IPS-15b (cell line): Measurements from ENCODE around the gene KCNC3.

Source experiments
- H3K27me3 ChIP-seq: one replicate; pipeline ENCODE4 v1.6.1; 2013; ENCODE audit warnings: low read length; ENCODE audit not compliant: control insufficient read depth, insufficient read depth
- H3K36me3 ChIP-seq: one replicate; pipeline ENCODE4 v1.6.1; 2013; ENCODE audit warnings: low read length; ENCODE audit not compliant: control insufficient read depth, insufficient read depth
- H3K4me1 ChIP-seq: one replicate; pipeline ENCODE4 v1.6.1; 2013; ENCODE audit warnings: mild to moderate bottlenecking, low read length; ENCODE audit not compliant: control insufficient read depth, insufficient read depth
- H3K4me3 ChIP-seq: one replicate; pipeline ENCODE4 v1.5.1; 2013; ENCODE audit warnings: low read depth, low read length
- H3K9ac ChIP-seq: one replicate; pipeline ENCODE4 v1.6.1; 2013; ENCODE audit warnings: low read depth, mild to moderate bottlenecking, low read length
- H3K9me3 ChIP-seq: one replicate; pipeline ENCODE4 v1.6.1; 2013; ENCODE audit warnings: mild to moderate bottlenecking, low read length; ENCODE audit not compliant: control insufficient read depth, insufficient read depth

Gene KCNC3

DNA sequence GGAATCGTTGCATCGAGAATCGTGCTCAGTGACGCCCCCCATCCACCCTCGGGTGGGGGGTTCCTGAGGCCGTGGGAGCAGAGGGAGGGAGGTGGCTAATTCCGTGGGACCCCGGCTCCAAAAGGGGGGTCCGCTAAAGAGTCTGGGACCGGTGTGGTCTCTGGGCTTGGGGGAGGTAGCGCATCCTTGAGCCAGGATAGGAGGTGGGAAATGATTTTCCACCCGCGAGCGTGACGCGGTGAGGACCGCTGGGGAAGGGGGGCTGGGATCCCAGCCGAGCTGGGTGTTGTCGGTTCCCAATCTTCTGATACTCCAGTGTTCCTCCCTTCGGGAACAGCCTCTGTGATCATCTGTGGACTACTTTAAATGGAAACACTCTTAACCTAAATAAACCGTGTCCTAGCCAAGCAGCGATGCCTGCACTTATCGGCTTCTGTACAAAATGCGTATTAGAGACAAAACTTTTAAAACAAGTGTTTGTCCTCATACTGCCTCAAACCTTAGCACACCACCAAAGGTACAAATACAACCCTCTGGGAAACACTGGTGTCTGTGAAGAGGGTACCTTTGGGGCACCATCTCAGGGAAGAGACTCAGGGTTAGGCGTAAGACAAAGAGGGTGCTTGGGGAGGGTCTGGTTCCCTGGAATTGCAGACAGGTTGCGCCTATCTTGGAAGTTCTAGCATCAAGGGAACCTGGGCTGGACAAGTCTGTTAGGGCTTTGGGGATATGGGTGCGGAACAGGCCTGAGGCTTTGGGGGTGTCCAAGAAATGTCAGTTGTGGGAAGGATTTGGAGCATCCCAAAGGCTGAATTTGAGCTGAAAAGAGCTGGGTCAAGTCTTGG is 16.0 kb downstream of the KCNC3 start:
- Histone ChIP-seq H3K4me1 (peaks cover 6% of the 10 kb centered on the region), H3K36me3 (peaks cover 5% of the 10 kb centered on the region), H3K9ac (peak overlapping the region; percentile 42), H3K27me3 (peaks cover 14% of the 10 kb centered on the region), H3K4me3 (peak overlapping the region; percentile 60), H3K9me3 (no peaks in the 10 kb centered on the region)

DNA sequence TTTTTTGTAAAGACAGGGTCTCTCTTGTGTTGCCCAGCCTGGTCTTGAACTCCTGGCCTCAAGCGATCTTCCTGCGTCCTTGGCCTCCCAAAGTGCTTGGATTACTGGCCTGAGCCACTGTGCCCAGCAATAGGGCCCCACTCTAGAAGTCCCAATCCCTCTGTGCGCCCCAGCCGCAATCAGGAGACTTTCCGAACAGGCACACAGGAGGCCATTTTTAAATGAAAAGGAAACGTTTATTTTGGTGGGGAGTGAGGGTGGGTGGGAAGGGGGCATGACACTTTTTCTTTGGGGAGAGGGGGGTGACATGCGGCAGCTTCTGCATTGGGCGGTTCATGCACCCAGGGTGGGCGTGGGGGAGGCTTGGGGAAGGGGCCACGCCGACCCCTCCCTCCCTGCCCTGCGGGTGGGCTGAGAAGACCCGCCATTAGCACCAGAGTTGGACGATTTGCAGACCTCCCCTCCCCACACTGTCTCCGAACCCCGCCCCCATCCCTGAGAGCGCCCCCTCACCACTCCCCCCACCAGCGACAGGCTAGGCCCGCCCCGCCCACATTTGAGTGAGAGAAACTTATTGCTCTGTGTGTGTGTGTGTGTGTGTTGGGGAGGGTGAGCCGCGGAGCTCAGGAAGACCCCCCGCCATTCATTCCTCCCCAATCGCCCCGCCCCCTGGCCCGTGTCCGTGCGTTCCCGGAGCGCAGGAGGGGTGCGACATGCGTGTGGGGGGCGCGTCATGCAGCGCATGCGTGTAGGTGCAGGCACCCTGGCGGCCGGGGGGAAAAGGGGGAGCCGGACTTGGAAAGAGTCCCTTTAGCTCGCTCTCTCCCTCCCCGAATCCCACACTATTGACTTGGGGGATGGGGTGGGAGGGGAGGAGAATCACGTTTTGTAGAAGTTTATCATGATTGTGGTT is 17.2 kb downstream of the KCNC3 start:
- H3K9ac ChIP-seq, result peak overlapping the region; percentile 79
- H3K36me3 ChIP-seq, result no peaks in the 10 kb centered on the region
- H3K27me3 ChIP-seq, result peaks cover 25% of the 10 kb centered on the region
- H3K4me1 ChIP-seq, result peaks cover 6% of the 10 kb centered on the region
- no peaks in the 10 kb centered on the region for H3K9me3 ChIP-seq
- peak overlapping the region; percentile 60 for H3K4me3 ChIP-seq

DNA sequence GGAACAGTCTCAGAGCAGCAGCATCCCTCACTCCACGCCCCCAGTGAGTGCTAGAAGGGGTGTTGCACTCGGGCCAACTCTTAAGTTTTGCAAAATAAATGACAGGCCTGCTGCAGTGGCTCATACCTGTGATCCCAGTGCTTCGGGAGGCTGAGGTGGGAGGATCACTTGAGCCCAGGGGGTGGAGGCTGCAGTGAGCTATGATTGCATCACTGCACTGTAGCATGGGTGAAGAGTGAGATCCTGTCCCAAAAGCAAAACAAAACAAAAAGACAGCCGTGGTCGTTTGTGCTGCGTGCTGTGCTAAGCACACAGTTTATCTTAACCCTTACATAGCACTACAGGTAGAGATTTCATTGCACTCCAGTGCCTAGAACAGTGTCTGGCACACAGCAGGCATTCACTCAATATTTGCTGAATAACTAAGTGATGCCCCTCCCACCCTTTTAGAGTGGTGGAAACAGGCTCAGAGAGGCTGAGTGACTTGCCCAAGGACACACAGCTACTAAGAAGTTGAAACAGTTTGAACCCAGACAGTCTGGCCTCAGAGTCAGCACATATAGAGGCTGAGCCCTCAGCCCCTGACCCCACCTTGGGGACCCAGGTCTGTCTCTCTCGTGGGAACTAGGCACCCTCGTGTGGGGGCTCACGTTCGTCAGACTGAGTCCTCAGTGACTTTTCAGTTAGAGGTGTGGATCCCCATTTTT is 18.3 kb downstream of the KCNC3 start:
- Histone ChIP-seq H3K36me3 (no peaks in the 10 kb centered on the region), H3K9me3 (no peaks in the 10 kb centered on the region), H3K4me1 (peaks cover 6% of the 10 kb centered on the region), H3K27me3 (peaks cover 26% of the 10 kb centered on the region), H3K9ac (no peak overlapping the region), H3K4me3 (no peak overlapping the region)

DNA sequence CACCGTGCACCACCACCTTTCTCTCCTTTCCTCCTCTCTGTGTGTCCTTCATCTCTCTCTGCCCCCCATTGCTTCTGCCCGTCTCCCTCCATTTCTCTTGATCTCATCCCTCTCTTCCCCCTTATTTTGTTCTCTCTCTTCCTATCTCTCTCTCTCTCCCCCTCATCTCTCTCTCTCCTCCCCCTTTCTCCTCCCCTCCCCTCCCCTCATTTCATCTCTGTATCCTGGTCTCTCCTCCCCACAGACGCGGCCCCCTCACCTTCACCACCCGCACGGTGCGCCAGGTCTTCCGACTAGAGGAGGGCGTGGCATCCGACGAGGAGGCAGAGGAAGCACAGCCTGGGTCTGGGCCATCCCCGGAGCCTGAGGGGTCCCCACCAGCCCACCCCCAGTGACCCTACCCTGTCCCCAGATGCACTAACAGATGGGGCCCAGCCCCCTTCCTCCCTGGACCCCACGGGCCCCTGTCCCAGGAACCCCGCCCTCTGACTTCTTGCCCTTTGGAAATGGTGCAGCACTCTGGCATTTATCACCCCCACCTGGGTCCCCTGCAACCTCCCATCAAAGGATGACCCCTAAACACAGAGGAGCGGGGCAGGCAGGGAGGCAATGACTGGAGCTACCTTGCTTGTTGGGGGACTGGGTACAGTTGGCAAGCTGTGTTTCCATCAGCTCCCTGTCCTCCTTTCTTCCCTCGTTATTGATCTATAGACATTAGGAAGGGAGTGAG is 19.6 kb downstream of the KCNC3 start:
- H3K4me3 ChIP-seq, result no peak overlapping the region
- H3K9ac ChIP-seq, result no peak overlapping the region
- H3K36me3 ChIP-seq, result no peaks in the 10 kb centered on the region
- no peaks in the 10 kb centered on the region for H3K9me3 ChIP-seq
- peaks cover 26% of the 10 kb centered on the region for H3K27me3 ChIP-seq
- peaks cover 6% of the 10 kb centered on the region for H3K4me1 ChIP-seq

DNA sequence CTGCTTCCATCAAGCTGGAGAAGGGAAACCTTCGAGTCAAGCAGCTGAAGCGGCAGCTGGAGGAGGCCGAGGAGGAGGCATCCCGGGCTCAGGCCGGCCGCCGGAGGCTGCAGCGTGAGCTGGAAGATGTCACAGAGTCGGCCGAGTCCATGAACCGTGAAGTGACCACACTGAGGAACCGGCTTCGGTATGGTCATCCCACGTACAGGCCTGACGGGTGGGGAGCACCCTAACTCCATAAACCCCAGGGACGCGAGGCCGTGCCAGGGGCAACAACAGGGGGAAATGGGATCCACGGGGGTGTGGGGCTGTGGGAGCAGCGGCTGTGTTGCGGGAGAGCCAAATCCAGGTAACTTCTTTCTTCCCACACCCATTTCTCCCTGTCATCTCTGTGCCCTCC is 20.2 kb downstream of the KCNC3 start:
- peaks cover 6% of the 10 kb centered on the region for H3K4me1 ChIP-seq
- H3K9me3 ChIP-seq, result no peaks in the 10 kb centered on the region
- no peak overlapping the region for H3K4me3 ChIP-seq
- H3K27me3 ChIP-seq, result peaks cover 26% of the 10 kb centered on the region
- no peak overlapping the region for H3K9ac ChIP-seq
- H3K36me3 ChIP-seq, result no peaks in the 10 kb centered on the region

DNA sequence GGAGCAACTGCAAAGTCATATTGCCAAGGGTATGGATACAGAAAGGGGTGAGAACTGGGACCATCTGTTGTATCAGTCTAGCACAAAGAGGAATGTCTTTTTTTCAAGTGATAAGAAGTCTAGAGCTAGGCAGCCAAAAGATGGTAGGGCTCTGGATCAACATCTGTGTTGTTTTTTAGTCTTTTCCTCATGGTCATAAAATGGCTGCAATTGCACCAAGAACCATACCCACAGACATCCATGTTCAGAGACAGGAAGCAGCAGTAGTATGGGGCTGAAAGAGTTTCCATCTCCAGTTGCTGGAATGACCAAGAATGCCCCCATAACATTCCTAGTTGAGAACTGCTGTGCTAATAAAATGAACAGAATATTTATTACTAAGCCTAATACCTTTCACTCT is 25.6 kb downstream of the KCNC3 start:
- H3K9ac ChIP-seq, result no peak overlapping the region
- peaks cover 2% of the 10 kb centered on the region for H3K4me1 ChIP-seq
- peaks cover 4% of the 10 kb centered on the region for H3K36me3 ChIP-seq
- no peak overlapping the region for H3K4me3 ChIP-seq
- H3K27me3 ChIP-seq, result peaks cover 16% of the 10 kb centered on the region
- no peaks in the 10 kb centered on the region for H3K9me3 ChIP-seq

DNA sequence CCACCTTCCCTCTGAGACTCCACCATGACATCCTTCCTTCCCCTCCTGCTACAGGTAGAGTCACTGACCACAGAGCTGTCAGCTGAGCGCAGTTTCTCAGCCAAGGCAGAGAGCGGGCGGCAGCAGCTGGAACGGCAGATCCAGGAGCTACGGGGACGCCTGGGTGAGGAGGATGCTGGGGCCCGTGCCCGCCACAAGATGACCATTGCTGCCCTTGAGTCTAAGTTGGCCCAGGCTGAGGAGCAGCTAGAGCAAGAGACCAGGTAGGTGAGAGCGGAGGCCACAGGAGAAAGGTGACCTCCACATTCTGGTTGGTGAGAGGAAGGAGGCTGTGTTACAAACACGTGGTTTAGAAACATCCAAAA is 27.6 kb downstream of the KCNC3 start:
- no peak overlapping the region for H3K4me3 ChIP-seq
- H3K27me3 ChIP-seq, result no peaks in the 10 kb centered on the region
- no peak overlapping the region for H3K9ac ChIP-seq
- peaks cover 2% of the 10 kb centered on the region for H3K4me1 ChIP-seq
- peaks cover 4% of the 10 kb centered on the region for H3K36me3 ChIP-seq
- H3K9me3 ChIP-seq, result no peaks in the 10 kb centered on the region

DNA sequence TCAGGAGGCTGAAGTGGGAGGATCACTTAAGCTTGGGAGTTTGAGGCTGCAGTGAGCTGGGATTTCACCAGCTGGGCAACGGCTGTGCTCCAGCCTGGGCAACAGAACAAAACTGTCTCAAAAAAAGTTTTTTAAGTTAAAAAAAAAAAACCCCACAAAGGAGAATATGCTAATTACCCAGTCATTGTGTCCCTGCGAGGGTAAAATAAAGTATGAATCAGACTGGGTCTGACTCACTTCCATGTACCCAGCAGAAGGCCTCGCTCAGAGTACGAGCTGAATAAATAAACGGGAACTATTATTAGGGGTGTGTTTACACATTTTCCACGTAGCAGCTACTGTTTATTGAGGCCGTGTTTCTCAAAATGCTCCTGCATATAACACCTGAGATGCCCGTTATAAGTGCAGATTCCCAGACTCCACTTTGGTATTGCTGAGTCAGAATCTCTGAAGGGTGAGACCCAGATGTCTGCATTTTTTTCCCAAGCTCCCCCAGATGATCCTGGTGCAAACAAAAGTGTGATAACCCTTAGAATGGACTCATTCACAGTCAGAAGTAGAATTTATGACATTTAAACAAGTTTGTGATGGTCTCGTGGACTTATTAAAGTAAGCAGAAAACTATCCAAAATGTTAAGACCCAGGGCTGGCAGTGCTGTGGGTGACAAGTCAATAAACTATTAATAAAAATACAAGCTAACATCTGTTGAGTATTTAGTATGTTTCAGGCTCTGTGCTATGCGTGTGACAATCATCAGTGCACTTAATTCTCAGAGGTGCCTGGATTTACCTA is 28.2 kb downstream of the KCNC3 start:
- Histone ChIP-seq H3K4me1 (peaks cover 2% of the 10 kb centered on the region), H3K9me3 (no peaks in the 10 kb centered on the region), H3K36me3 (peaks cover 4% of the 10 kb centered on the region), H3K27me3 (no peaks in the 10 kb centered on the region), H3K9ac (no peak overlapping the region), H3K4me3 (no peak overlapping the region)

DNA sequence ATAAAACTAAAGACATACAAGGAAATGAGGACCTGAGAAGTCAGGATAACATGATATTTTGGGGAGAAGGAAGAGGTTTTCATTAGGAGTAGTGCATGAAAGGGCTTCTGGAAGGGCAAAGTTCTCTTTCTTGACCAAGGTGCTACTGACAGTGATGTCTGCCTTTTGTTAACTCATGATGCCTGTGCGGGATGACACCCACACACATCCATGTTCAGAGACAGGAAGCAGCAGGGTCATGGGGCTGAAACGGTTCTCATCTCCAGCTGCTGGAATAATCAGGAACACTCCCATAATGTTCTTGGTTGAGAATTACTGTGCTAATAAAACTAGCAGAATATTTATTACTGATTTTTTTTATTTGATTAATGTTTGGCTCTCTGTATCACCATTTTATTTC is 29.1 kb downstream of the KCNC3 start:
- Histone ChIP-seq H3K36me3 (peaks cover 4% of the 10 kb centered on the region), H3K27me3 (no peaks in the 10 kb centered on the region), H3K4me1 (peaks cover 2% of the 10 kb centered on the region), H3K9me3 (no peaks in the 10 kb centered on the region), H3K4me3 (no peak overlapping the region), H3K9ac (no peak overlapping the region)

DNA sequence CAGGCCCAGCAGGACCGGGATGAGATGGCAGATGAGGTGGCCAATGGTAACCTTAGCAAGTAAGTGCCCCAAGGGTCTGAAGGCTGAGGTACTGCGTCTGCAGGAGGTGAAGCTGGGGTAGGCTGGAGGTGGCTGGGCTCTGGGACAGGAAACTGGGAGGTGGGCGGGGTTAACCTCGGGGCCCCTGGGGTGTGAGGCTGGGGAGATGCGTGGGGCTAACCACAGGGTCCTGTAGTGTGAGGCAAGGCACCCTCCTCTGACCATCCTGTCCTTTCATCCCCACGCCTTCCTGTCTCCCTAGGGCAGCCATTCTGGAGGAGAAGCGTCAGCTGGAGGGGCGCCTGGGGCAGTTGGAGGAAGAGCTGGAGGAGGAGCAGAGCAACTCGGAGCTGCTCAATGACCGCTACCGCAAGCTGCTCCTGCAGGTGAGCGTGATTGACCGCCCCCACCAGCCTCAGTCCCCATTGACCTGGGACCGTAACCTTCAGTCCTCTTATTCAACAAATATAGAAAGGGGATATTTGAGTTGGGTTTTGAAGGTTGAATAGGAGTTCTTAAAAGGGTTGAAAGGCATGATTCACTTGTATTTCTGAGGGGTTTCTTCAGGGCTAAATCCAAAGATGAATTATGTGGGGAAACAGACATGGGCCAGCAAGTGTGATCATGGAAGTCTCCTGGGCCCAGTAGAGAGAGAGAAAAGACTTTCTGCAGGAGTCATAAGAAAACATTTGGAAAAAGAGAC is 35.7 kb downstream of the KCNC3 start:
- Histone ChIP-seq H3K36me3 (peaks cover 5% of the 10 kb centered on the region), H3K4me1 (no peaks in the 10 kb centered on the region), H3K9ac (no peak overlapping the region), H3K27me3 (no peaks in the 10 kb centered on the region), H3K9me3 (no peaks in the 10 kb centered on the region), H3K4me3 (peak overlapping the region; percentile 22)
